HepG2 (cell line): ENCODE data around the gene CHKA. TPM values are rescaled to one million over a fixed set of nuclear protein-coding genes. Genes with fewer than 3 reads are reported as not detected.
A peak's percentile ranks its signal among the peaks of the same experiment; 100 is the strongest.

Experiments used
- AHR ChIP-seq: IDR thresholded peaks from 2 replicates; pipeline ENCODE4 v1.6.1; 2018; ENCODE audit warnings: missing genetic modification reagents, missing compliant biosample characterization
- DMTF1 ChIP-seq: sonication (generic); formaldehyde crosslinking; IDR thresholded peaks from 2 replicates; pipeline ENCODE4 v1.4.0; 2020; ENCODE audit warnings: mild to moderate bottlenecking, missing genetic modification reagents
- ERF ChIP-seq: IDR thresholded peaks from 2 replicates; pipeline ENCODE4 v1.6.1; 2018; ENCODE audit warnings: missing biosample characterization, missing genetic modification reagents
- FOXA3 ChIP-seq: IDR thresholded peaks from 2 replicates; pipeline ENCODE4 v1.6.1; 2016; ENCODE audit warnings: missing genetic modification reagents, missing compliant biosample characterization
- FOXO1 ChIP-seq: sonication (generic); formaldehyde crosslinking; IDR thresholded peaks from 2 replicates; pipeline ENCODE4 v1.4.0; 2020; ENCODE audit warnings: missing genetic modification reagents
- KAT7 ChIP-seq: IDR thresholded peaks from 2 replicates; pipeline ENCODE4 v1.6.1; 2018; ENCODE audit warnings: borderline replicate concordance, missing compliant biosample characterization
- MED1 ChIP-seq: sonication (generic); formaldehyde crosslinking; IDR thresholded peaks from 2 replicates; pipeline ENCODE4 v1.4.0; 2020; ENCODE audit warnings: missing genetic modification reagents
- THAP8 ChIP-seq: sonication (generic); formaldehyde crosslinking; IDR thresholded peaks from 2 replicates; pipeline ENCODE4 v1.5.1; 2020; ENCODE audit warnings: missing genetic modification reagents, mild to moderate bottlenecking, borderline replicate concordance
- TRIM22 ChIP-seq: fragments of 450-650 bp; IDR thresholded peaks from 2 replicates; pipeline ENCODE4 v1.6.1; 2017
- U2AF1 ChIP-seq: fragments of 200-400 bp; formaldehyde crosslinking; optimal IDR thresholded peaks from 2 replicates; pipeline ENCODE3; 2017; ENCODE audit warnings: mild to moderate bottlenecking, low read depth, low read length
- ZBTB7A ChIP-seq: sonication (generic); formaldehyde crosslinking; IDR thresholded peaks from 2 replicates; pipeline ENCODE4 v1.8.0; 2022; ENCODE audit warnings: mild to moderate bottlenecking, missing genetic modification reagents
- ZNF281 ChIP-seq: sonication (generic); formaldehyde crosslinking; IDR thresholded peaks from 2 replicates; pipeline ENCODE4 v1.4.0; 2020; ENCODE audit warnings: missing genetic modification reagents, borderline replicate concordance
- ZNF589 ChIP-seq: sonication (generic); formaldehyde crosslinking; conservative IDR thresholded peaks from 2 replicates; pipeline ENCODE4 v1.8.0; 2022; ENCODE audit warnings: mild to moderate bottlenecking, moderate library complexity, missing genetic modification reagents
- ZNF607 ChIP-seq: sonication (generic); formaldehyde crosslinking; IDR thresholded peaks from 2 replicates; pipeline ENCODE4 v1.5.1; 2020; ENCODE audit warnings: missing genetic modification reagents, mild to moderate bottlenecking, borderline replicate concordance
- ZNF740 ChIP-seq: sonication (generic); formaldehyde crosslinking; IDR thresholded peaks from 2 replicates; pipeline ENCODE4 v1.4.0; 2020; ENCODE audit warnings: missing genetic modification reagents
- ZNF746 ChIP-seq: sonication (generic); formaldehyde crosslinking; IDR thresholded peaks from 2 replicates; pipeline ENCODE4 v1.8.0; 2022; ENCODE audit warnings: mild to moderate bottlenecking, missing genetic modification reagents
- polyA plus RNA-seq, 8 experiments: library from polyadenylated mRNA; depleted of rRNA in 3 of 8; stranded (reverse) in 7 of 8; unstranded in 1 of 8; fragments of >200 nt; fragmentation: Illumina TruSeq in 4 of 8; extraction: Trizol in 4 of 8; gene quantifications; 2 replicates each; pipeline versions ENCODE4 v1.2.1 to v1.2.3, GENCODE V29; 2011 to 2016; ENCODE audit warnings: low read depth in 4 of 8, missing spikeins in 1 of 8, mixed read lengths in 1 of 8; ENCODE audit not compliant: insufficient read depth in 1 of 8
- total RNA-seq, 5 experiments: library from RNA; depleted of rRNA; stranded (reverse); fragments of >200 nt; fragmentation: Illumina TruSeq; extraction: Trizol; gene quantifications; 2 replicates each; pipeline ENCODE4 v1.2.3, GENCODE V29; 2016; ENCODE audit warnings: low read depth in 1 of 5
- TF ChIP-seq, protein P1 (sequence below): sonication (generic); formaldehyde crosslinking; IDR thresholded peaks from 2 replicates; pipeline ENCODE4 v1.4.0; 2020; ENCODE audit warnings: missing genetic modification reagents; ENCODE audit errors: not compliant biosample characterization
- TF ChIP-seq, protein P2 (sequence below): sonication (generic); formaldehyde crosslinking; IDR thresholded peaks from 2 replicates; pipeline ENCODE4 v1.8.1; 2023; ENCODE audit warnings: mild to moderate bottlenecking, missing genetic modification reagents

CHKA gene
- total and polyA plus RNA-seq, 2 of the 13 experiments (the other 11 are each of a cell fraction or from before 2014, with no cell fraction given): 71.6 to 92.7 TPM

DNA sequence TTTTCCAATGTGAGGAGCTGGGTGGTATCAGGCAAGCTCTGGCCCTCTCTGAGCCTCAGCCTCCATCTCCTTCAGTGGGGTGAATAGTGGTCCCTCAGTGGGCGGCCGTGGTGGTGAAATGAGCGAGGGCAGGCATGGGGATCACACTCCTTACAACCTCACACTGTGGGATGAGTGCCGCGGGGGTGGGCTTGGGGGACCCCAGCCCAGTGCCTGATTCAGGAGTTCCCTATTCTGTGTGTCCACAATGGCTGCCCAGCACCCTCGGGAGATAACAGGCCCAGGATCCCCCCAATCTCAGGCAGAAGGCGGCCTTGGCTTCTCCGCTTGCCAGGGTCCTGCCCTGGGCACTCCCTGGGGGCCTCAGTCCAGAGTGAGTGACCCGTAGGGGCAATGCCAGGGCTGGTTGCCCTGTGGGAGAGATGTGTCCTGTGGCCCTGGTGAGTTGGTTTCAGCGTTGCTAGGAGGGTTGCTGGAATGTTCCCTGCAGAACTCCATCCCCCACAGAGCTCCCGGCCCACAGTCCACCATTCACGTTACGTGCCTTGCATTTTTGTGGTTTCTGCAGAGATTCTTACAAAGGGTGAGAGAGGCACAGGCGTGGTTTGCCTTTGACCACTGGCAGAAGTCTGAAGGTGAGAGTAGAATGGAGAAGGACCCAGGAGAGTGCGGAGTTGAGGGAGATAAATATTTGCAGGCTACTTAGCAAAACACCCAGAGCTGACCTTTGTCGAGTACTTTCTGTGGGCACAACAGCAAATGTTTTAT, 108.2 kb downstream of the CHKA start (continued):
- TF ChIP-seq ZNF281 (CRISPR knock-in tag) (peak; percentile 96), U2AF1 (no peak), AHR (CRISPR knock-in tag) (no peak), DMTF1 (CRISPR knock-in tag) (no peak), ERF (peak; percentile 52; the same call in 1 of the 2 replicates), THAP8 (no peak), FOXA3 (CRISPR knock-in tag) (peak; percentile 26; the same call in 1 of the 2 replicates), TRIM22 (no peak), ZNF607 (CRISPR knock-in tag) (no peak), ZNF746 (CRISPR knock-in tag) (0 out of 2 replicates have a peak, but pooled peaks have one; percentile 49), KAT7 (CRISPR knock-in tag) (no peak), ZNF589 (CRISPR knock-in tag) (no peak), ZBTB7A (CRISPR knock-in tag) (no peak; the same call in 1 of the 2 replicates), ZNF740 (CRISPR knock-in tag) (no peak), MED1 (CRISPR knock-in tag) (peak; percentile 67), FOXO1 (CRISPR knock-in tag) (0 out of 2 replicates have a peak, but pooled peaks have one; percentile 24)
- TF ChIP-seq, protein P1, sequence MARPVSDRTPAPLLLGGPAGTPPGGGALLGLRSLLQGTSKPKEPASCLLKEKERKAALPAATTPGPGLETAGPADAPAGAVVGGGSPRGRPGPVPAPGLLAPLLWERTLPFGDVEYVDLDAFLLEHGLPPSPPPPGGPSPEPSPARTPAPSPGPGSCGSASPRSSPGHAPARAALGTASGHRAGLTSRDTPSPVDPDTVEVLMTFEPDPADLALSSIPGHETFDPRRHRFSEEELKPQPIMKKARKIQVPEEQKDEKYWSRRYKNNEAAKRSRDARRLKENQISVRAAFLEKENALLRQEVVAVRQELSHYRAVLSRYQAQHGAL (CRISPR knock-in tag): no peak
- TF ChIP-seq, protein P2, sequence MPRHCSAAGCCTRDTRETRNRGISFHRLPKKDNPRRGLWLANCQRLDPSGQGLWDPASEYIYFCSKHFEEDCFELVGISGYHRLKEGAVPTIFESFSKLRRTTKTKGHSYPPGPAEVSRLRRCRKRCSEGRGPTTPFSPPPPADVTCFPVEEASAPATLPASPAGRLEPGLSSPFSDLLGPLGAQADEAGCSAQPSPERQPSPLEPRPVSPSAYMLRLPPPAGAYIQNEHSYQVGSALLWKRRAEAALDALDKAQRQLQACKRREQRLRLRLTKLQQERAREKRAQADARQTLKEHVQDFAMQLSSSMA: no peak
